Neural cell (in vitro differentiated cells): ENCODE measurements around the gene PODNL1. TPM values are rescaled to one million over a fixed set of nuclear protein-coding genes. Genes with fewer than 3 reads are reported as not detected.

ENCODE experiments used
- H2AFZ ChIP-seq: fragments of 200-600, 300-800 bp; sonication (generic), shearing (Covaris generic); 2 replicates; pipeline ENCODE4 v1.6.0; 2014; ENCODE audit warnings: low read depth, mild to moderate bottlenecking, antibody characterized with exemption, low read length, moderate library complexity
- H3F3A ChIP-seq: fragments of 200-600 bp; shearing (Covaris generic); 2 replicates; pipeline ENCODE4 v1.6.1; 2016; ENCODE audit warnings: mild to moderate bottlenecking, moderate library complexity, mixed read lengths, antibody characterized with exemption, low read length; ENCODE audit not compliant: insufficient read depth, poor library complexity, severe bottlenecking
- H3K27ac ChIP-seq: fragments of 200-600, 300-800 bp; sonication (generic), shearing (Covaris generic); 2 replicates; pipeline ENCODE4 v1.5.1; 2014; ENCODE audit warnings: mild to moderate bottlenecking, low read length, moderate library complexity
- H3K27me3 ChIP-seq: fragments of 300-800, 200-600 bp; sonication (generic), shearing (Covaris generic); 2 replicates; pipeline ENCODE4 v1.6.0; 2014; ENCODE audit warnings: mild to moderate bottlenecking, low read depth, low read length, moderate library complexity; ENCODE audit not compliant: insufficient read depth
- H3K36me3 ChIP-seq: fragments of 300-800, 200-600 bp; sonication (generic), shearing (Covaris generic); 2 replicates; pipeline ENCODE4 v1.5.1; 2014; ENCODE audit warnings: mild to moderate bottlenecking, antibody characterized with exemption, low read length, moderate library complexity; ENCODE audit not compliant: insufficient read depth
- H3K4me2 ChIP-seq: fragments of 300-800, 200-600 bp; sonication (generic), shearing (Covaris generic); 2 replicates; pipeline ENCODE4 v1.6.0; 2014; ENCODE audit warnings: mild to moderate bottlenecking, low read length
- H3K4me3 ChIP-seq: fragments of 300-800, 200-600 bp; sonication (generic), shearing (Covaris generic); 2 replicates; pipeline ENCODE4 v1.5.1; 2014; ENCODE audit warnings: mild to moderate bottlenecking, low read length, moderate library complexity
- H3K79me2 ChIP-seq: fragments of 200-600 bp; shearing (Covaris generic); replicated peaks from 2 replicates; pipeline ENCODE4 v1.6.0; 2014; ENCODE audit warnings: mild to moderate bottlenecking, low read length, moderate library complexity; ENCODE audit not compliant: insufficient read depth
- H3K9ac ChIP-seq: fragments of 300-800, 200-600 bp; sonication (generic), shearing (Covaris generic); 2 replicates; pipeline ENCODE4 v1.6.1; 2016; ENCODE audit warnings: mild to moderate bottlenecking, low read length, mixed read lengths
- H3K9me2 ChIP-seq: fragments of 200-600 bp; shearing (Covaris generic); 2 replicates; pipeline ENCODE4 v1.6.1; 2016; ENCODE audit warnings: mild to moderate bottlenecking, low read length, mixed read lengths; ENCODE audit not compliant: insufficient read depth
- H3K9me3 ChIP-seq: fragments of 200-600, 300-800 bp; sonication (generic), shearing (Covaris generic); 2 replicates; pipeline ENCODE4 v1.6.1; 2016; ENCODE audit warnings: mild to moderate bottlenecking, mixed run types, low read length, moderate library complexity, mixed read lengths
- H4K20me1 ChIP-seq: fragments of 200-600 bp; shearing (Covaris generic); 2 replicates; pipeline ENCODE4 v1.6.1; 2016; ENCODE audit warnings: mild to moderate bottlenecking, mixed run types; ENCODE audit not compliant: insufficient read depth
- EP300 ChIP-seq: fragments of 450-650 bp; conservative IDR thresholded peaks from 2 replicates; pipeline ENCODE4 v1.6.1; 2014; ENCODE audit warnings: antibody characterized with exemption, mild to moderate bottlenecking, moderate library complexity; ENCODE audit not compliant: poor library complexity, severe bottlenecking
- EZH2 ChIP-seq: fragments of 200-600, 300-800 bp; shearing (Covaris generic), sonication (generic); IDR thresholded peaks from 2 replicates; pipeline ENCODE4 v1.6.1; 2014; ENCODE audit warnings: antibody characterized with exemption, low read length, borderline replicate concordance, mild to moderate bottlenecking; ENCODE audit not compliant: insufficient read depth, poor library complexity, severe bottlenecking
- MXI1 ChIP-seq: fragments of 450-650 bp; conservative IDR thresholded peaks from 2 replicates; pipeline ENCODE4 v1.6.1; 2014; ENCODE audit warnings: antibody characterized with exemption, mild to moderate bottlenecking; ENCODE audit not compliant: poor library complexity, severe bottlenecking
- POLR2AphosphoS5 ChIP-seq: IDR thresholded peaks from 2 replicates; pipeline ENCODE4 v1.6.1; 2012
- RAD21 ChIP-seq: fragments of 450-650 bp; conservative IDR thresholded peaks from 2 replicates; pipeline ENCODE4 v1.6.1; 2014; ENCODE audit warnings: antibody characterized with exemption, mild to moderate bottlenecking, moderate library complexity
- SMC3 ChIP-seq: fragments of 450-650 bp; conservative IDR thresholded peaks from 2 replicates; pipeline ENCODE4 v1.6.1; 2014; ENCODE audit warnings: antibody characterized with exemption, mild to moderate bottlenecking, moderate library complexity; ENCODE audit not compliant: poor library complexity
- TAF1 ChIP-seq: IDR thresholded peaks from 2 replicates; pipeline ENCODE4 v1.6.1; 2012; ENCODE audit warnings: low read depth
- polyA plus RNA-seq: library from polyadenylated mRNA; depleted of rRNA; stranded (reverse); fragments of >200 nt; gene quantifications from 2 replicates; pipeline ENCODE4 v1.2.3, GENCODE V29; 2014
- TF ChIP-seq, protein P1 (sequence below): IDR thresholded peaks from 2 replicates; pipeline ENCODE4 v1.6.1; 2012; ENCODE audit warnings: borderline replicate concordance
- TF ChIP-seq, protein P2 (sequence below): fragments of 450-650 bp; IDR thresholded peaks from 2 replicates; pipeline ENCODE4 v1.5.1; 2014; ENCODE audit warnings: antibody characterized with exemption, mild to moderate bottlenecking, moderate library complexity; ENCODE audit not compliant: poor library complexity, severe bottlenecking

PODNL1 gene
- polyA plus RNA-seq, 1 donor from 2014 or later, result not detected

DNA sequence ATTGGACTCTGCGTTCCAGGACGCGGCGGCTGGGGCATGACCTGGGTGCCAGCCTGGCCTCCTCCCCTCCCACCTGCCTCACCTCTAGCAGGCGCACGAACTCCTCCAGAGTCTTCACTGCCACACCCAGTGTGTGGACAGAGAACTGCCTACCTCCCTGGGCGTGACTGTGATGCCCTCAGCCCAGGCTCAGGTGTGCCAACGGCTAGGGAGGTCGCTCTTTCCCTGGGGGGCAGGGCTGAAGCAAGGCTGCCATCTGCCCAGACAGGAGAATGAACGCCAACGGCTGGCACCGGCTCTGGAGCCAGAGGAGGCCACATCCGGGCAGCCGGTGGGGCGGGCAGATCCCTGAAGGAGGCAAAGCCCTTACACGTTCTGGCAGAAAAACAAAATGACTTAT, 49.9 kb downstream of the PODNL1 start:
- Histone ChIP-seq H3K27me3 (no peaks in the 10 kb centered on the region), H3K9me2 (no peaks in the 10 kb centered on the region), H3K4me3 (no peak overlapping the region), H3K36me3 (no peaks in the 10 kb centered on the region), H3F3A (no peaks in the 10 kb centered on the region), H3K4me2 (no peak overlapping the region), H3K79me2 (no peaks in the 10 kb centered on the region), H3K9me3 (no peaks in the 10 kb centered on the region), H2AFZ (no peak overlapping the region), H4K20me1 (no peaks in the 10 kb centered on the region), H3K9ac (no peak overlapping the region), H3K27ac (no peak overlapping the region)
- TF ChIP-seq, protein P1, sequence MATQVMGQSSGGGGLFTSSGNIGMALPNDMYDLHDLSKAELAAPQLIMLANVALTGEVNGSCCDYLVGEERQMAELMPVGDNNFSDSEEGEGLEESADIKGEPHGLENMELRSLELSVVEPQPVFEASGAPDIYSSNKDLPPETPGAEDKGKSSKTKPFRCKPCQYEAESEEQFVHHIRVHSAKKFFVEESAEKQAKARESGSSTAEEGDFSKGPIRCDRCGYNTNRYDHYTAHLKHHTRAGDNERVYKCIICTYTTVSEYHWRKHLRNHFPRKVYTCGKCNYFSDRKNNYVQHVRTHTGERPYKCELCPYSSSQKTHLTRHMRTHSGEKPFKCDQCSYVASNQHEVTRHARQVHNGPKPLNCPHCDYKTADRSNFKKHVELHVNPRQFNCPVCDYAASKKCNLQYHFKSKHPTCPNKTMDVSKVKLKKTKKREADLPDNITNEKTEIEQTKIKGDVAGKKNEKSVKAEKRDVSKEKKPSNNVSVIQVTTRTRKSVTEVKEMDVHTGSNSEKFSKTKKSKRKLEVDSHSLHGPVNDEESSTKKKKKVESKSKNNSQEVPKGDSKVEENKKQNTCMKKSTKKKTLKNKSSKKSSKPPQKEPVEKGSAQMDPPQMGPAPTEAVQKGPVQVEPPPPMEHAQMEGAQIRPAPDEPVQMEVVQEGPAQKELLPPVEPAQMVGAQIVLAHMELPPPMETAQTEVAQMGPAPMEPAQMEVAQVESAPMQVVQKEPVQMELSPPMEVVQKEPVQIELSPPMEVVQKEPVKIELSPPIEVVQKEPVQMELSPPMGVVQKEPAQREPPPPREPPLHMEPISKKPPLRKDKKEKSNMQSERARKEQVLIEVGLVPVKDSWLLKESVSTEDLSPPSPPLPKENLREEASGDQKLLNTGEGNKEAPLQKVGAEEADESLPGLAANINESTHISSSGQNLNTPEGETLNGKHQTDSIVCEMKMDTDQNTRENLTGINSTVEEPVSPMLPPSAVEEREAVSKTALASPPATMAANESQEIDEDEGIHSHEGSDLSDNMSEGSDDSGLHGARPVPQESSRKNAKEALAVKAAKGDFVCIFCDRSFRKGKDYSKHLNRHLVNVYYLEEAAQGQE, result no peak
- TF ChIP-seq MXI1 (no peak), EZH2 (no peak), SMC3 (no peak), RAD21 (no peak), EP300 (no peak), POLR2AphosphoS5 (no peak)
- TF ChIP-seq, protein P2, sequence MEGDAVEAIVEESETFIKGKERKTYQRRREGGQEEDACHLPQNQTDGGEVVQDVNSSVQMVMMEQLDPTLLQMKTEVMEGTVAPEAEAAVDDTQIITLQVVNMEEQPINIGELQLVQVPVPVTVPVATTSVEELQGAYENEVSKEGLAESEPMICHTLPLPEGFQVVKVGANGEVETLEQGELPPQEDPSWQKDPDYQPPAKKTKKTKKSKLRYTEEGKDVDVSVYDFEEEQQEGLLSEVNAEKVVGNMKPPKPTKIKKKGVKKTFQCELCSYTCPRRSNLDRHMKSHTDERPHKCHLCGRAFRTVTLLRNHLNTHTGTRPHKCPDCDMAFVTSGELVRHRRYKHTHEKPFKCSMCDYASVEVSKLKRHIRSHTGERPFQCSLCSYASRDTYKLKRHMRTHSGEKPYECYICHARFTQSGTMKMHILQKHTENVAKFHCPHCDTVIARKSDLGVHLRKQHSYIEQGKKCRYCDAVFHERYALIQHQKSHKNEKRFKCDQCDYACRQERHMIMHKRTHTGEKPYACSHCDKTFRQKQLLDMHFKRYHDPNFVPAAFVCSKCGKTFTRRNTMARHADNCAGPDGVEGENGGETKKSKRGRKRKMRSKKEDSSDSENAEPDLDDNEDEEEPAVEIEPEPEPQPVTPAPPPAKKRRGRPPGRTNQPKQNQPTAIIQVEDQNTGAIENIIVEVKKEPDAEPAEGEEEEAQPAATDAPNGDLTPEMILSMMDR, result no peak

DNA sequence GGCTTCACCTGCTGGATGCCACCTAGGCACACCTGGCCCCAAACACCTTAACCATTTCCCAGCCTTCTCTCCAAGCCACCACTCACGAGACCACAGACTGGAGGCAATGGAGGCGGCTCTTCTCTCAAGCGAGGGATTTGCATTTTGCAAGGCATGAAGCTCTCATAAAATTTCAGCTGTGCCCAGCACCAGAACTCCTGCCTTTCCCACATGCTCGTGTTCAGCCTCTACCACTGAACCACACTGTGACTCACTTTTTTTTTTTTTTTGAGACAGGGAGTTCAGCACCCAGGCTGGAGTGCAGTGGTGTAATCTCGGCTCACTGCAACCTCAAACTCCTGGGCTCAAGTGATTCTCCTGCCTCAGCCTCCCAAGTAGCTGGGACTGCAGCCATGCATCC, 50.7 kb downstream of the PODNL1 start:
- no peak overlapping the region for H3K4me3 ChIP-seq
- no peak overlapping the region for H2AFZ ChIP-seq
- no peaks in the 10 kb centered on the region for H3K36me3 ChIP-seq
- no peaks in the 10 kb centered on the region for H4K20me1 ChIP-seq
- H3K27me3 ChIP-seq, result no peaks in the 10 kb centered on the region
- no peak overlapping the region for H3K4me2 ChIP-seq
- H3K9me2 ChIP-seq, result no peaks in the 10 kb centered on the region
- no peak for TF ChIP-seq RAD21
- TF ChIP-seq EZH2, result no peak
- no peak for TF ChIP-seq POLR2AphosphoS5
- TF ChIP-seq TAF1, result no peak
- TF ChIP-seq, protein P2, result no peak
- no peak for TF ChIP-seq SMC3
- TF ChIP-seq, protein P1, result no peak
- no peak for TF ChIP-seq EP300
- no peak for TF ChIP-seq MXI1
- H3K27ac ChIP-seq, result no peak overlapping the region
- no peak overlapping the region for H3K9ac ChIP-seq
- no peaks in the 10 kb centered on the region for H3K9me3 ChIP-seq
- no peaks in the 10 kb centered on the region for H3K79me2 ChIP-seq
- no peaks in the 10 kb centered on the region for H3F3A ChIP-seq
